Measurements from ENCODE around the gene STK38. TPM values are rescaled to one million over a fixed set of nuclear protein-coding genes. Genes with fewer than 3 reads are reported as not detected.
A peak's percentile ranks its signal among the peaks of the same experiment; 100 is the strongest.

STK38 gene
- total and polyA plus RNA-seq, 9 of the 15 experiments (the other 6 are each of a cell fraction or from before 2014, with no cell fraction given) = 5.7 to 28.7 (median 19.5) TPM

DNA sequence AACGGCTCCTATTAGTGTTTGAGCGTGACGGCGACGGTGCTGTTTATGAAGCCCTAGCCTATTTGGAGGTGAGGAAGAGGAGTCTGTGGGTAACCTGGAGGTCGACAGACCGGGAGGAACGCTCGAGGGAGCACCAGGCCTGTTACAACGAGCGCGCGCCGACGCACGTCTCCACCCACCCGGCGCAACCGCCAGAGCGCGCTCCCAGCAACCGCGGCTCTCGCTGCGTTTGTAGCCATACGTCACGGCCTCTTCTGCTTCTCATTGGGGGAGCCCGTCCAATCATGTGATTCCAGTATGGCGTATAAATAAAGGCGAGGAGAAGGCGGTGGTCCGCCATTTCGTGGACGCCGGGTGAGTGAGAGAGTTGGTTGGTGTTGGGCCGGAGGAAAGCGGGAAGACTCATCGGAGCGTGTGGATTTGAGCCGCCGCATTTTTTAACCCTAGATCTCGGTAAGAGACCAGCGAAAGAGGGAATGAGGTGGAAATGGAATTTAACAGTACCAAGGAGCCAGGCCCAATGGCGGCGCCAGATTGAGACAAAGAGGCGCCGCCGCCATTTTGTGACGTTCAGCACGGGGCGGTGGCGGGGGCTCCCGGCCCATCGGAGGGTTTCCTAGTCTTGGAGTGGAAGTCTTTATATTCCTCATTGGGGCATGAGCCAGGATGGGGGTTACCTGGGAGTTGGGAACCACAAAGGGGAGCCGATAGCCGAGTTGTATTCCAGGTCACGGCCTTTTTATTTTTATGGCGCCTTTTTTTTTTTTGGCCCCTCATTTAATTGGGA lies 46.9 kb upstream of the STK38 start, which contains the start of gene SRSF3 (continued):
- peak; percentile 62 for TF ChIP-seq E2F8 (IDR thresholded peaks at IDR 0.05; ENCODE audit: low read depth, partially characterized antibody)
- no peak for TF ChIP-seq HNRNPH1 (optimal IDR thresholded peaks at IDR 0.05; ENCODE audit: low read depth, low read length)
- peak; percentile 97 for TF ChIP-seq TAF9B (IDR thresholded peaks at IDR 0.05; ENCODE audit: partially characterized antibody)
- no peak for TF ChIP-seq ESRRB (CRISPR knock-in tag; IDR thresholded peaks at IDR 0.05; ENCODE audit: borderline replicate concordance)
- TF ChIP-seq RBM34 (IDR thresholded peaks at IDR 0.05; ENCODE audit: borderline replicate concordance, insufficient read depth, low read length) = no peak
- TF ChIP-seq SIN3B (IDR thresholded peaks at IDR 0.05; ENCODE audit: low read depth) = peak; percentile 59; the same call in 1 of the 2 replicates
- TF ChIP-seq, protein P1, sequence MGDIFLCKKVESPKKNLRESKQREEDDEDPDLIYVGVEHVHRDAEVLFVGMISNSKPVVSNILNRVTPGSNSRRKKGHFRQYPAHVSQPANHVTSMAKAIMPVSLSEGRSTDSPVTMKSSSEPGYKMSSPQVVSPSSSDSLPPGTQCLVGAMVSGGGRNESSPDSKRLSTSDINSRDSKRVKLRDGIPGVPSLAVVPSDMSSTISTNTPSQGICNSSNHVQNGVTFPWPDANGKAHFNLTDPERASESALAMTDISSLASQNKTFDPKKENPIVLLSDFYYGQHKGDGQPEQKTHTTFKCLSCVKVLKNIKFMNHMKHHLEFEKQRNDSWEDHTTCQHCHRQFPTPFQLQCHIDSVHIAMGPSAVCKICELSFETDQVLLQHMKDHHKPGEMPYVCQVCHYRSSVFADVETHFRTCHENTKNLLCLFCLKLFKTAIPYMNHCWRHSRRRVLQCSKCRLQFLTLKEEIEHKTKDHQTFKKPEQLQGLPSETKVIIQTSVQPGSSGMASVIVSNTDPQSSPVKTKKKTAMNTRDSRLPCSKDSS (IDR thresholded peaks at IDR 0.05; ENCODE audit: low read depth, partially characterized antibody) = no peak
- peak; percentile 96 for TF ChIP-seq HMGXB4 (CRISPR knock-in tag; IDR thresholded peaks at IDR 0.05)
- TF ChIP-seq ZNF197 (CRISPR knock-in tag; IDR thresholded peaks at IDR 0.05; ENCODE audit: low read depth) = peak; percentile 95
- TF ChIP-seq EZH2 (IDR thresholded peaks at IDR 0.05; ENCODE audit: borderline replicate concordance, low read depth, low read length) = no peak
- peak; percentile 35; the same call in 1 of the 2 replicates for TF ChIP-seq ATF4 (CRISPR knock-in tag; IDR thresholded peaks at IDR 0.05)
- peak; percentile 97 for TF ChIP-seq ZNF263 (CRISPR knock-in tag; IDR thresholded peaks at IDR 0.05; ENCODE audit: borderline replicate concordance)
- TF ChIP-seq AFF4 (CRISPR knock-in tag; IDR thresholded peaks at IDR 0.05) = peak; percentile 98
- TF ChIP-seq CXXC5 (CRISPR knock-in tag; IDR thresholded peaks at IDR 0.05) = peak; percentile 96
- TF ChIP-seq ZNF165 (CRISPR knock-in tag; IDR thresholded peaks at IDR 0.05; ENCODE audit: borderline replicate concordance) = no peak

All from K562 (cell line).